Measurements from ENCODE around the gene NMUR1.

NMUR1 gene

GRCh38 chr2:231576465-231576864, 46.2 kb upstream of the NMUR1 start:
- Histone ChIP-seq H3K4me1 (ENCODE audit: insufficient read depth, low read length, severe bottlenecking) (no peaks in the 10 kb centered on the region), H3K36me3 (ENCODE audit: insufficient read depth, low read length) (no peaks in the 10 kb centered on the region), H2AFZ (ENCODE audit: low read length) (no peak overlapping the region), H3K27ac (ENCODE audit: low read depth, low read length, poor library complexity, severe bottlenecking) (no peak overlapping the region), H3K9me2 (ENCODE audit: low read depth, low read length) (no peaks in the 10 kb centered on the region), H3K27me3 (ENCODE audit: insufficient read depth, low read length) (no peaks in the 10 kb centered on the region), H3K4me2 (ENCODE audit: low read length) (no peak overlapping the region), H3F3A (ENCODE audit: insufficient read depth, low read length) (no peaks in the 10 kb centered on the region), H4K20me1 (ENCODE audit: insufficient read depth, low read length) (no peaks in the 10 kb centered on the region), H3K9me3 (ENCODE audit: low read length) (no peaks in the 10 kb centered on the region), H3K4me3 (ENCODE audit: low read depth, low read length, poor library complexity, severe bottlenecking) (no peak overlapping the region), H3K79me2 (ENCODE audit: insufficient read depth, low read length) (no peaks in the 10 kb centered on the region), H3K9ac (ENCODE audit: low read length) (no peak overlapping the region)
- no peak for TF ChIP-seq CTCF (IDR thresholded peaks at IDR 0.05; ENCODE audit: low read length)
- no peak for TF ChIP-seq EZH2 (IDR thresholded peaks at IDR 0.05; ENCODE audit: borderline replicate concordance, low read length)

DNA sequence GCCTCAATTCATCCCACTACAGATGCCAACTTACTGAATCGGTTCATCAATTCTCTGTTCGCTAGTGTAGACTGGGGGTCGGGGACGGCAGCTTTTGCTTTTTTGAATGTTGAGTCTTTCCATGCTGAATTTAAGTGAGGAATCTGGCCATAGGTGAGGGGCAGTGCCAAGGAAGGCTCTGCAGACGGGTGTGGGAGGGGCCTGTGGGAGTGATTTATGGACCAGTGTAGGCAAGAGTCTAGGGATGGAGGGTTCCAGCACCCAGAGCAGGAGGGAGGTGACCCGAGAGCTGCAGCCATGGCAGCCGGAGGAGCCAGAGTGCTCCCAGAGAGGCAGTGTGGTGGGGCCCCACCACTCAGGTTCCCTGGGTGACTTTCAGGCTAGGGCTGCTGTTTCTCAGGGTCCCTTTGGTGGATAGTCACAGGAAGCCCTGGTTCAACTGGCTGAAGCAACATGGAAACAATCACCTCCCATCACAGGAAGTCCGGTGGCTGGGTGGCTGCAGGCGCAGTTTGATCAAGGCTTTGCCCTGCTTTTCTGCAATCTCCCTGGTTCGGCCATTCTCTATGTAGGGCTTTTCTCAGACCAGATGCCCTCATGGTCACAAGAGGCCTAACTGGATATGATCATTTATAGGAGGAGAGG, 45.5 kb upstream of the NMUR1 start:
- Histone ChIP-seq H3K4me2 (ENCODE audit: low read length) (no peak overlapping the region), H3K36me3 (ENCODE audit: insufficient read depth, low read length) (no peaks in the 10 kb centered on the region), H3K79me2 (ENCODE audit: insufficient read depth, low read length) (no peaks in the 10 kb centered on the region), H2AFZ (ENCODE audit: low read length) (no peak overlapping the region), H3K4me1 (ENCODE audit: insufficient read depth, low read length, severe bottlenecking) (no peaks in the 10 kb centered on the region), H4K20me1 (ENCODE audit: insufficient read depth, low read length) (no peaks in the 10 kb centered on the region), H3K9ac (ENCODE audit: low read length) (no peak overlapping the region), H3K27me3 (ENCODE audit: insufficient read depth, low read length) (no peaks in the 10 kb centered on the region), H3K4me3 (ENCODE audit: low read depth, low read length, poor library complexity, severe bottlenecking) (no peak overlapping the region), H3K27ac (ENCODE audit: low read depth, low read length, poor library complexity, severe bottlenecking) (no peak overlapping the region), H3K9me2 (ENCODE audit: low read depth, low read length) (no peaks in the 10 kb centered on the region), H3F3A (ENCODE audit: insufficient read depth, low read length) (no peaks in the 10 kb centered on the region), H3K9me3 (ENCODE audit: low read length) (no peaks in the 10 kb centered on the region)
- no peak for TF ChIP-seq EZH2 (IDR thresholded peaks at IDR 0.05; ENCODE audit: borderline replicate concordance, low read length)
- TF ChIP-seq CTCF (IDR thresholded peaks at IDR 0.05; ENCODE audit: low read length), result no peak

- H3K4me2 ChIP-seq (ENCODE audit: low read length), result no peak overlapping the region
- no peak overlapping the region for H2AFZ ChIP-seq (ENCODE audit: low read length)
- no peaks in the 10 kb centered on the region for H3F3A ChIP-seq (ENCODE audit: insufficient read depth, low read length)
- H3K9me3 ChIP-seq (ENCODE audit: low read length), result no peaks in the 10 kb centered on the region
- TF ChIP-seq EZH2 (IDR thresholded peaks at IDR 0.05; ENCODE audit: borderline replicate concordance, low read length) (no peak), CTCF (IDR thresholded peaks at IDR 0.05; ENCODE audit: low read length) (no peak)
- no peak overlapping the region for H3K27ac ChIP-seq (ENCODE audit: low read depth, low read length, poor library complexity, severe bottlenecking)
- no peaks in the 10 kb centered on the region for H3K27me3 ChIP-seq (ENCODE audit: insufficient read depth, low read length)
- H3K9ac ChIP-seq (ENCODE audit: low read length), result no peak overlapping the region
- H3K79me2 ChIP-seq (ENCODE audit: insufficient read depth, low read length), result no peaks in the 10 kb centered on the region
- no peak overlapping the region for H3K4me3 ChIP-seq (ENCODE audit: low read depth, low read length, poor library complexity, severe bottlenecking)
- no peaks in the 10 kb centered on the region for H3K9me2 ChIP-seq (ENCODE audit: low read depth, low read length)
- no peaks in the 10 kb centered on the region for H3K36me3 ChIP-seq (ENCODE audit: insufficient read depth, low read length)
- no peaks in the 10 kb centered on the region for H4K20me1 ChIP-seq (ENCODE audit: insufficient read depth, low read length)
- no peaks in the 10 kb centered on the region for H3K4me1 ChIP-seq (ENCODE audit: insufficient read depth, low read length, severe bottlenecking)
These were observed 43.6 kb upstream of the NMUR1 start for GRCh38 chr2:231573698-231574421.

Data from OCI-LY1 (cell line).